A673 (cell line): ENCODE measurements around the gene KCNQ1. TPM values are rescaled to one million over a fixed set of nuclear protein-coding genes. Genes with fewer than 3 reads are reported as not detected.

Experiments used
- BruUV-seq: library from RNA; stranded (reverse); fragments of 400-500 nt; replicated peaks from 2 replicates; lab custom pipeline; 2021; lab: Mats Ljungman, UMichigan
- CTCF ChIA-PET: fragments of 300-600 bp; sonication (Branson Sonifier 250); formaldehyde crosslinking; loops from one replicate; lab custom pipeline; 2022; ENCODE audit warnings: antibody characterized with exemption; lab: Charles Lee
- POLR2A ChIA-PET: fragments of 300-600 bp; sonication (Branson Sonifier 250); formaldehyde crosslinking; loops from one replicate; lab custom pipeline; 2022; ENCODE audit warnings: antibody characterized with exemption; ENCODE audit not compliant: low non-redundant PET; lab: Charles Lee
- DNase-seq: peaks from one replicate; pipeline ENCODE4 v3.0.0-alpha.2; 2015; ENCODE audit warnings: low spot score
- H3K27ac ChIP-seq: fragments of 200-600 bp; sonication (generic); 2 replicates; pipeline ENCODE4 v1.5.1; 2016; ENCODE audit warnings: mixed run types, low read depth, mild to moderate bottlenecking, mixed read lengths, antibody characterized with exemption, low read length; ENCODE audit not compliant: poor library complexity, severe bottlenecking
- H3K27me3 ChIP-seq: fragments of 200-600 bp; sonication (generic); replicated peaks from 2 replicates; pipeline ENCODE4 v1.6.1; 2017; ENCODE audit warnings: mixed run types, low read depth, mild to moderate bottlenecking, mixed read lengths, antibody characterized with exemption, low read length; ENCODE audit not compliant: insufficient read depth, poor library complexity
- H3K36me3 ChIP-seq: fragments of 200-600 bp; sonication (generic); 2 replicates; pipeline ENCODE4 v1.6.1; 2016; ENCODE audit warnings: mixed run types, mild to moderate bottlenecking, mixed read lengths, antibody characterized with exemption, low read length; ENCODE audit not compliant: insufficient read depth, poor library complexity, severe bottlenecking
- H3K4me1 ChIP-seq: fragments of 200-600 bp; sonication (generic); 2 replicates; pipeline ENCODE4 v1.6.1; 2017; ENCODE audit warnings: mixed run types, mild to moderate bottlenecking, mixed read lengths, antibody characterized with exemption, low read length; ENCODE audit not compliant: insufficient read depth, poor library complexity, severe bottlenecking
- H3K4me3 ChIP-seq: fragments of 200-600 bp; sonication (generic); 2 replicates; pipeline ENCODE4 v1.5.1; 2016; ENCODE audit warnings: low read depth, mixed run types, mild to moderate bottlenecking, mixed read lengths, low read length; ENCODE audit not compliant: poor library complexity, severe bottlenecking
- H3K9me3 ChIP-seq: fragments of 200-600 bp; sonication (generic); 2 replicates; pipeline ENCODE4 v1.6.1; 2016; ENCODE audit warnings: mixed run types, low read depth, mild to moderate bottlenecking, mixed read lengths, antibody characterized with exemption, low read length; ENCODE audit not compliant: poor library complexity, severe bottlenecking
- CTCF ChIP-seq: fragments of 300-800, 200-600 bp; sonication (generic); conservative IDR thresholded peaks from 2 replicates; pipeline ENCODE4 v1.5.1; 2017; ENCODE audit warnings: low read depth, mild to moderate bottlenecking, antibody characterized with exemption, low read length, moderate library complexity, mixed read lengths
- EZH2 ChIP-seq: fragments of 200-600 bp; sonication (generic); IDR thresholded peaks from 2 replicates; pipeline ENCODE4 v1.6.1; 2017; ENCODE audit warnings: borderline replicate concordance, low read depth, mild to moderate bottlenecking, mixed read lengths, antibody characterized with exemption, low read length; ENCODE audit not compliant: poor library complexity, severe bottlenecking
- intact Hi-C: fragments of 100-400 bp; cut with micrococcal nuclease; formaldehyde crosslinking; loops from one replicate; pipeline ENCODE4 v1.10.0; 2022; ENCODE audit not compliant: unreplicated experiment
- total RNA-seq: library from RNA; stranded (reverse); gene quantifications from 2 replicates; pipeline ENCODE4 v1.2.3, GENCODE V29; 2021

The KCNQ1 gene
- total RNA-seq, 1 experiment from 2014 or later, result not detected

- TF ChIP-seq CTCF (no peak), EZH2 (no peak)
- ChIA-PET CTCF (no interaction called here), POLR2A (no interaction called here)
- Histone ChIP-seq H3K27ac (no peak overlapping the region), H3K4me3 (no peak overlapping the region), H3K4me1 (no peaks in the 10 kb centered on the region), H3K27me3 (no peaks in the 10 kb centered on the region), H3K9me3 (no peaks in the 10 kb centered on the region), H3K36me3 (no peaks in the 10 kb centered on the region)
- intact Hi-C loops, result no loop called here
- BruUV-seq, result no TSS peak
- no peak for DNase-seq
Observed at GRCh38 chr11:2518983-2519340, 74.2 kb downstream of the KCNQ1 start.

GRCh38 chr11:2519517-2519861, 74.7 kb downstream of the KCNQ1 start:
- Histone ChIP-seq H3K4me1 (no peaks in the 10 kb centered on the region), H3K36me3 (no peaks in the 10 kb centered on the region), H3K27me3 (no peaks in the 10 kb centered on the region), H3K9me3 (no peaks in the 10 kb centered on the region), H3K4me3 (no peak overlapping the region), H3K27ac (no peak overlapping the region)
- POLR2A ChIA-PET, result no interaction called here
- CTCF ChIA-PET, result no interaction called here
- DNase-seq, result no peak
- BruUV-seq, result no TSS peak
- TF ChIP-seq CTCF, result no peak
- TF ChIP-seq EZH2, result no peak
- intact Hi-C loops, result no loop called here

GRCh38 chr11:2519862-2520735, 75.3 kb downstream of the KCNQ1 start:
- H3K27me3 ChIP-seq, result no peaks in the 10 kb centered on the region
- no peak overlapping the region for H3K27ac ChIP-seq
- ChIA-PET POLR2A (no interaction called here), CTCF (no interaction called here)
- H3K4me3 ChIP-seq, result no peak overlapping the region
- no TSS peak for BruUV-seq
- DNase-seq, result no peak
- TF ChIP-seq CTCF (no peak), EZH2 (no peak)
- no peaks in the 10 kb centered on the region for H3K36me3 ChIP-seq
- intact Hi-C loops, result no loop called here
- H3K4me1 ChIP-seq, result no peaks in the 10 kb centered on the region
- no peaks in the 10 kb centered on the region for H3K9me3 ChIP-seq
